Right lobe of liver (tissue), 4 donors: Measurements from ENCODE around the gene CTIF.

Source experiments
- CTCF ChIP-seq, 4 donors: fragments of 200-600 bp in 3 of 4; fragments of 450-650 bp in 1 of 4; IDR thresholded peaks; one replicate each; pipeline versions ENCODE4 v1.5.1 to v1.8.0; 2016 to 2022; ENCODE audit warnings: antibody characterized with exemption in 4 of 4, mild to moderate bottlenecking in 2 of 4
- POLR2A ChIP-seq: fragments of 450-650 bp; IDR thresholded peaks from one replicate; pipeline ENCODE4 v1.6.1; 2017; ENCODE audit warnings: antibody characterized with exemption, mild to moderate bottlenecking
- donor health status: DM: no; HTN: no; CAD: no.
- donor health status: DM: no; HTN: no; CAD: no.
- donor health status: DM: no; HTN: yes; CAD: no.

- TF ChIP-seq POLR2A (no peak), CTCF (IDR thresholded peaks at IDR 0.05) (no peak)
These were observed 222.8 kb downstream of the CTIF start for GRCh38 chr18:48761582-48761981.
